Mesendoderm (in vitro differentiated cells): ENCODE data around the gene TRAPPC6A.

Experiments
- DNase-seq: peaks from one replicate; pipeline ENCODE4 v3.0.0; 2013
- H2AK5ac ChIP-seq: 2 replicates; pipeline ENCODE4 v1.6.1; 2013; ENCODE audit warnings: low read length, inconsistent platforms
- H2BK120ac ChIP-seq: 2 replicates; pipeline ENCODE4 v1.6.1; 2013; ENCODE audit warnings: low read depth, mild to moderate bottlenecking, low read length, moderate library complexity, mixed read lengths
- H2BK15ac ChIP-seq: replicated peaks from 2 replicates; pipeline ENCODE4 v1.6.1; 2013; ENCODE audit warnings: low read depth, mild to moderate bottlenecking, moderate library complexity
- H2BK5ac ChIP-seq: 2 replicates; pipeline ENCODE4 v1.6.1; 2013; ENCODE audit warnings: low read length, inconsistent platforms
- H3K18ac ChIP-seq: 2 replicates; pipeline ENCODE4 v1.6.1; 2013; ENCODE audit warnings: mild to moderate bottlenecking, low read length, mixed read lengths
- H3K23ac ChIP-seq: one replicate; pipeline ENCODE4 v1.6.1; 2013; ENCODE audit warnings: low read length
- H3K27ac ChIP-seq: 2 replicates; pipeline ENCODE4 v1.5.1; 2013; ENCODE audit warnings: low read depth, mild to moderate bottlenecking, inconsistent platforms, low read length, moderate library complexity
- H3K27me3 ChIP-seq: 2 replicates; pipeline ENCODE4 v1.6.1; 2013; ENCODE audit warnings: low read length, control low read depth, mild to moderate bottlenecking, inconsistent platforms; ENCODE audit not compliant: insufficient read depth, poor library complexity
- H3K36me3 ChIP-seq: 2 replicates; pipeline ENCODE4 v1.6.1; 2013; ENCODE audit warnings: low read length, inconsistent platforms; ENCODE audit not compliant: control insufficient read depth, insufficient read depth
- H3K4ac ChIP-seq: one replicate; pipeline ENCODE4 v1.6.1; 2013; ENCODE audit warnings: low read depth, mild to moderate bottlenecking, low read length, moderate library complexity
- H3K4me1 ChIP-seq: 2 replicates; pipeline ENCODE4 v1.6.1; 2013; ENCODE audit warnings: low read depth, low read length, inconsistent platforms; ENCODE audit not compliant: control insufficient read depth
- H3K4me2 ChIP-seq: 2 replicates; pipeline ENCODE4 v1.6.1; 2013; ENCODE audit warnings: low read length
- H3K4me3 ChIP-seq: 2 replicates; pipeline ENCODE4 v1.5.1; 2013; ENCODE audit warnings: mild to moderate bottlenecking, low read length
- H3K56ac ChIP-seq: one replicate; pipeline ENCODE4 v1.6.1; 2013; ENCODE audit warnings: low read length
- H3K79me1 ChIP-seq: 2 replicates; pipeline ENCODE4 v1.6.1; 2013; ENCODE audit warnings: low read length, inconsistent platforms
- H3K79me2 ChIP-seq: 2 replicates; pipeline ENCODE4 v1.6.1; 2013; ENCODE audit warnings: mild to moderate bottlenecking, low read length; ENCODE audit not compliant: control insufficient read depth, insufficient read depth
- H3K9ac ChIP-seq: 2 replicates; pipeline ENCODE4 v1.6.1; 2013; ENCODE audit warnings: low read length, inconsistent platforms
- H4K5ac ChIP-seq: one replicate; pipeline ENCODE4 v1.6.1; 2013; ENCODE audit warnings: low read length
- H4K8ac ChIP-seq: one replicate; pipeline ENCODE4 v1.6.1; 2013; ENCODE audit warnings: low read depth, mild to moderate bottlenecking, control low read depth, low read length, moderate library complexity
- WGBS: extraction: QIAGEN DNeasy Blood & Tissue Kit; methylation state at CpG from one replicate; pipeline ENCODE4 v1.1.7; 2013; ENCODE audit warnings: low lambda C conversion rate, missing lambda C conversion rate; ENCODE audit not compliant: insufficient coverage; ENCODE audit errors: extremely low coverage; 5-methylcytosine and 5-hydroxymethylcytosine counted together

TRAPPC6A gene

GRCh38 chr19:45114116-45114515, 63.9 kb downstream of the TRAPPC6A start:
- H4K8ac ChIP-seq = no peak overlapping the region
- H3K56ac ChIP-seq = no peak overlapping the region
- H3K36me3 ChIP-seq = no peaks in the 10 kb centered on the region
- no peak overlapping the region for H3K4me2 ChIP-seq
- H3K27me3 ChIP-seq = no peaks in the 10 kb centered on the region
- no peak overlapping the region for H2BK15ac ChIP-seq
- H3K9ac ChIP-seq = no peak overlapping the region
- no peak overlapping the region for H3K4me3 ChIP-seq
- H2AK5ac ChIP-seq = no peak overlapping the region
- peaks cover 41% of the 10 kb centered on the region for H3K79me2 ChIP-seq
- WGBS = no CpG with 5 or more reads among the region's 4 CpGs
- no peak overlapping the region for H2BK5ac ChIP-seq
- H3K18ac ChIP-seq = no peak overlapping the region
- peaks cover 48% of the 10 kb centered on the region for H3K79me1 ChIP-seq
- no peak overlapping the region for H4K5ac ChIP-seq
- H3K23ac ChIP-seq = peak overlapping the region; percentile 15
- no peak overlapping the region for H3K4ac ChIP-seq
- H2BK120ac ChIP-seq = no peak overlapping the region
- no peaks in the 10 kb centered on the region for H3K4me1 ChIP-seq
- H3K27ac ChIP-seq = no peak overlapping the region
- DNase-seq = no peak

GRCh38 chr19:45113628-45114027, 64.4 kb downstream of the TRAPPC6A start:
- H2AK5ac ChIP-seq = no peak overlapping the region
- WGBS = no CpG with 5 or more reads among the region's 9 CpGs
- no peak overlapping the region for H2BK5ac ChIP-seq
- no peaks in the 10 kb centered on the region for H3K36me3 ChIP-seq
- H2BK120ac ChIP-seq = no peak overlapping the region
- no peaks in the 10 kb centered on the region for H3K27me3 ChIP-seq
- no peak overlapping the region for H3K9ac ChIP-seq
- H3K79me2 ChIP-seq = peaks cover 44% of the 10 kb centered on the region
- peaks cover 48% of the 10 kb centered on the region for H3K79me1 ChIP-seq
- H2BK15ac ChIP-seq = no peak overlapping the region
- H3K4me2 ChIP-seq = no peak overlapping the region
- H3K27ac ChIP-seq = no peak overlapping the region
- H3K23ac ChIP-seq = no peak overlapping the region
- H3K56ac ChIP-seq = no peak overlapping the region
- no peak overlapping the region for H3K18ac ChIP-seq
- DNase-seq = no peak
- H3K4me1 ChIP-seq = no peaks in the 10 kb centered on the region
- H3K4ac ChIP-seq = no peak overlapping the region
- H3K4me3 ChIP-seq = no peak overlapping the region
- no peak overlapping the region for H4K5ac ChIP-seq
- no peak overlapping the region for H4K8ac ChIP-seq
